CD4-positive, alpha-beta memory T cell (primary cell): Measurements from ENCODE around the gene HMG20B. TPM values are rescaled to one million over a fixed set of nuclear protein-coding genes. Genes with fewer than 3 reads are reported as not detected.

ENCODE experiments used
- CTCF ChIA-PET: fragments of 350-600 bp; sonication (Branson Sonifier 250); formaldehyde crosslinking; loops from one replicate; lab custom pipeline; 2021; ENCODE audit warnings: inconsistent platforms; ENCODE audit not compliant: partially characterized antibody; lab: Charles Lee
- POLR2A ChIA-PET: fragments of 350-600 bp; sonication (Branson Sonifier 250); formaldehyde crosslinking; loops from one replicate; lab custom pipeline; 2021; ENCODE audit not compliant: partially characterized antibody; lab: Charles Lee
- DNase-seq, 5 donors: peaks; one replicate each; pipeline versions ENCODE4 v3.0.0 to v3.0.0-alpha.2; 2020 to 2022; ENCODE audit warnings: mixed read lengths in 1 of 5
- H3K27ac ChIP-seq: one replicate; pipeline ENCODE4 v1.7.0; 2013; ENCODE audit warnings: low read depth, low read length
- H3K27me3 ChIP-seq: 2 replicates; pipeline ENCODE4 v1.7.0; 2013; ENCODE audit warnings: mild to moderate bottlenecking, low read length, moderate library complexity; ENCODE audit not compliant: insufficient read depth
- H3K36me3 ChIP-seq: 2 replicates; pipeline ENCODE4 v1.7.0; 2013; ENCODE audit warnings: mild to moderate bottlenecking, low read length, moderate library complexity; ENCODE audit not compliant: insufficient read depth
- H3K4me1 ChIP-seq: 2 replicates; pipeline ENCODE4 v1.7.0; 2013; ENCODE audit warnings: mild to moderate bottlenecking, low read length, moderate library complexity; ENCODE audit not compliant: insufficient read depth
- H3K4me3 ChIP-seq, 2 donors: one replicate each; pipeline ENCODE4 v1.7.0; 2013; ENCODE audit warnings: low read length in 2 of 2, mild to moderate bottlenecking in 1 of 2
- H3K9me3 ChIP-seq, 2 donors: one replicate each; pipeline ENCODE4 v1.7.0; 2013; ENCODE audit warnings: low read length in 2 of 2, control low read depth in 1 of 2; ENCODE audit not compliant: control insufficient read depth in 1 of 2
- H3K27ac Mint-ChIP-seq, 7 donors: one replicate each; pipeline ENCODE4 v1.8.0; 2020 to 2021; ENCODE audit warnings: mixed read lengths in 7 of 7, mild to moderate bottlenecking in 6 of 7, inconsistent platforms in 3 of 7, moderate library complexity in 3 of 7
- H3K27me3 Mint-ChIP-seq, 2 donors: one replicate each; pipeline ENCODE4 v1.8.0; 2020 to 2021; ENCODE audit warnings: mixed read lengths in 2 of 2
- H3K36me3 Mint-ChIP-seq, 2 donors: one replicate each; pipeline ENCODE4 v1.8.0; 2020 to 2021; ENCODE audit warnings: mixed read lengths in 2 of 2, inconsistent platforms in 1 of 2, mild to moderate bottlenecking in 1 of 2
- H3K4me1 Mint-ChIP-seq, 4 donors: one replicate each; pipeline ENCODE4 v1.8.0; 2020 to 2021; ENCODE audit warnings: mixed read lengths in 4 of 4, mild to moderate bottlenecking in 1 of 4
- H3K4me3 Mint-ChIP-seq, 8 donors: one replicate each; pipeline ENCODE4 v1.8.0; 2020 to 2021; ENCODE audit warnings: mixed read lengths in 8 of 8, mild to moderate bottlenecking in 7 of 8, moderate library complexity in 6 of 8, inconsistent platforms in 3 of 8
- H3K9me3 Mint-ChIP-seq, 8 donors: one replicate each; pipeline ENCODE4 v1.8.0; 2020 to 2021; ENCODE audit warnings: mixed read lengths in 8 of 8, mild to moderate bottlenecking in 5 of 8, inconsistent platforms in 3 of 8, moderate library complexity in 1 of 8
- intact Hi-C: fragments of 100-400 bp; cut with micrococcal nuclease; formaldehyde crosslinking; loops from one replicate; pipeline ENCODE4 v1.15.1; 2023
- polyA plus RNA-seq, 2 donors: library from polyadenylated mRNA; unstranded; fragments of 300-500 nt; fragmentation: Illumina TruSeq; gene quantifications; one replicate each; pipeline ENCODE4 v1.2.3, GENCODE V29; 2021
- total RNA-seq, 2 experiments: library from RNA; stranded (reverse); gene quantifications; one replicate each; pipeline ENCODE4 v1.2.3, GENCODE V29; 2021

Gene HMG20B
- total and polyA plus RNA-seq, 4 experiments from 2014 or later, result 42.4 to 51.6 (median 45.6) TPM

GRCh38 chr19:3544058-3544376 is 28.7 kb upstream of the HMG20B start:
- DNase-seq, result no peak
- POLR2A ChIA-PET, result interaction anchor here (2.6 kb wide), 1 partner anchor 12 kb away, joined by 39 read pairs; the partner anchor contains the start of gene MFSD12

GRCh38 chr19:3544742-3545668 is 27.7 kb upstream of the HMG20B start:
- intact Hi-C loops, result loop anchor here (1.0 to 5.0 kb wide), 4 partner anchors 9 to 162 kb away; partner anchors contain the start of genes GIPC3 and TJP3
- H3K27ac ChIP-seq, result no peak overlapping the region
- H3K4me3 Mint-ChIP-seq, result no peak overlapping the region
- H3K4me1 Mint-ChIP-seq, result peaks cover 5 to 12% (median 9%) of the 10 kb centered on the region in 4 donors
- no peaks in the 10 kb centered on the region for H3K27me3 ChIP-seq
- peaks cover 1 to 19% of the 10 kb centered on the region in 2 donors for H3K36me3 Mint-ChIP-seq
- DNase-seq, result peak; percentile 67 to 80 (median 69)
- no peaks in the 10 kb centered on the region for H3K9me3 ChIP-seq
- peak overlapping the region; percentile 35 to 78 (median 74) for H3K27ac Mint-ChIP-seq
- H3K36me3 ChIP-seq, result peaks cover 9% of the 10 kb centered on the region
- H3K27me3 Mint-ChIP-seq, result no peaks in the 10 kb centered on the region
- no peak overlapping the region for H3K4me3 ChIP-seq
- CTCF ChIA-PET, result interaction anchor here (0.8 to 4.7 kb wide), 14 partner anchors 10 to 82 kb away, joined by 3 to 49 read pairs (median 5); partner anchors contain the start of genes GIPC3 and MFSD12
- POLR2A ChIA-PET, result interaction anchor here (0.8 to 2.6 kb wide), 5 partner anchors 9 to 64 kb away, joined by 3 to 39 read pairs (median 4); partner anchors contain the start of genes FZR1 and MFSD12
- no peaks in the 10 kb centered on the region for H3K9me3 Mint-ChIP-seq
- H3K4me1 ChIP-seq, result peaks cover 7% of the 10 kb centered on the region

More at GRCh38 chr19:3544058-3544376, 28.7 kb upstream of the HMG20B start:
- H3K36me3 Mint-ChIP-seq, result peaks cover 9 to 20% of the 10 kb centered on the region in 2 donors
- intact Hi-C loops, result no loop called here
- no peaks in the 10 kb centered on the region for H3K9me3 Mint-ChIP-seq
- H3K27ac Mint-ChIP-seq, result no peak overlapping the region
- H3K27me3 Mint-ChIP-seq, result no peaks in the 10 kb centered on the region
- no peak overlapping the region for H3K4me3 Mint-ChIP-seq
- no peak overlapping the region for H3K27ac ChIP-seq
- H3K9me3 ChIP-seq, result no peaks in the 10 kb centered on the region
- CTCF ChIA-PET, result interaction anchor here (1.0 to 4.7 kb wide), 3 partner anchors 11 to 83 kb away, joined by 3 to 49 read pairs (median 4); partner anchors contain the start of gene MFSD12
- H3K36me3 ChIP-seq, result peaks cover 9% of the 10 kb centered on the region
- no peaks in the 10 kb centered on the region for H3K27me3 ChIP-seq
- peaks cover 5 to 12% (median 9%) of the 10 kb centered on the region in 4 donors for H3K4me1 Mint-ChIP-seq
- peaks cover 7% of the 10 kb centered on the region for H3K4me1 ChIP-seq
- no peak overlapping the region for H3K4me3 ChIP-seq

GRCh38 chr19:3545669-3546034 is 27.1 kb upstream of the HMG20B start:
- peaks cover 7% of the 10 kb centered on the region for H3K4me1 ChIP-seq
- no peaks in the 10 kb centered on the region for H3K9me3 ChIP-seq
- Mint-ChIP-seq H3K9me3 (no peaks in the 10 kb centered on the region), H3K4me1 (peaks cover 5 to 12% (median 9%) of the 10 kb centered on the region in 4 donors), H3K27ac (peak overlapping the region in 4 of 7 donors; percentile 35 to 75 (median 72)), H3K27me3 (no peaks in the 10 kb centered on the region), H3K4me3 (no peak overlapping the region), H3K36me3 (peaks cover 0 to 19% of the 10 kb centered on the region in 2 donors)
- CTCF ChIA-PET, result interaction anchor here (1.1 to 4.7 kb wide), 12 partner anchors 9 to 73 kb away, joined by 3 to 49 read pairs (median 5); partner anchors contain the start of genes GIPC3 and MFSD12
- H3K27me3 ChIP-seq, result no peaks in the 10 kb centered on the region
- peaks cover 9% of the 10 kb centered on the region for H3K36me3 ChIP-seq
- no peak overlapping the region for H3K4me3 ChIP-seq
- intact Hi-C loops, result loop anchor here (1.0 to 5.0 kb wide), 4 partner anchors 9 to 162 kb away; partner anchors contain the start of genes GIPC3 and TJP3
- no peak for DNase-seq
- H3K27ac ChIP-seq, result no peak overlapping the region
- POLR2A ChIA-PET, result interaction anchor here (0.8 to 2.6 kb wide), 5 partner anchors 9 to 64 kb away, joined by 3 to 39 read pairs (median 4); partner anchors contain the start of genes FZR1 and MFSD12

- peaks cover 0 to 19% of the 10 kb centered on the region in 2 donors for H3K36me3 Mint-ChIP-seq
- ChIA-PET POLR2A (interaction anchor here (0.8 to 2.6 kb wide), 4 partner anchors 9 to 63 kb away, joined by 3 to 39 read pairs (median 6); partner anchors contain the start of genes FZR1 and MFSD12), CTCF (interaction anchor here (0.6 to 4.7 kb wide), 11 partner anchors 9 to 323 kb away, joined by 3 to 49 read pairs (median 4); partner anchors contain the start of genes GIPC3 and MFSD12)
- no peaks in the 10 kb centered on the region for H3K9me3 Mint-ChIP-seq
- H3K4me1 Mint-ChIP-seq, result peaks cover 7 to 12% (median 9%) of the 10 kb centered on the region in 4 donors
- Histone ChIP-seq H3K4me3 (no peak overlapping the region), H3K27me3 (no peaks in the 10 kb centered on the region), H3K9me3 (no peaks in the 10 kb centered on the region), H3K36me3 (peaks cover 9% of the 10 kb centered on the region), H3K4me1 (peaks cover 7% of the 10 kb centered on the region), H3K27ac (no peak overlapping the region)
- peak overlapping the region in 3 of 7 donors; percentile 35 to 75 (median 72) for H3K27ac Mint-ChIP-seq
- intact Hi-C loops, result loop anchor here (5.0 kb wide), 2 partner anchors 41 to 161 kb away; partner anchors contain the start of genes GIPC3 and TJP3
- no peaks in the 10 kb centered on the region for H3K27me3 Mint-ChIP-seq
- no peak overlapping the region for H3K4me3 Mint-ChIP-seq
- DNase-seq, result no peak
Measured at GRCh38 chr19:3546119-3546518, 26.6 kb upstream of the HMG20B start.

GRCh38 chr19:3547301-3547731 is 25.4 kb upstream of the HMG20B start:
- Mint-ChIP-seq H3K27me3 (no peaks in the 10 kb centered on the region), H3K9me3 (no peaks in the 10 kb centered on the region), H3K4me3 (no peak overlapping the region), H3K36me3 (peaks cover 0 to 22% of the 10 kb centered on the region in 2 donors), H3K27ac (peak overlapping the region in 1 of 7 donors; percentile 46), H3K4me1 (peaks cover 9 to 19% (median 12%) of the 10 kb centered on the region in 4 donors)
- Histone ChIP-seq H3K36me3 (peaks cover 9% of the 10 kb centered on the region), H3K4me1 (peaks cover 14% of the 10 kb centered on the region), H3K27ac (no peak overlapping the region), H3K4me3 (no peak overlapping the region), H3K9me3 (no peaks in the 10 kb centered on the region), H3K27me3 (no peaks in the 10 kb centered on the region)
- intact Hi-C loops, result loop anchor here (5.0 kb wide), 2 partner anchors 40 to 160 kb away; partner anchors contain the start of genes GIPC3 and TJP3
- DNase-seq, result no peak
- ChIA-PET CTCF (interaction anchor here (2.3 to 4.7 kb wide), 3 partner anchors 8 to 72 kb away, joined by 7 to 49 read pairs (median 12); partner anchors contain the start of genes GIPC3 and MFSD12), POLR2A (interaction anchor here (1.5 to 3.2 kb wide), 3 partner anchors 9 to 27 kb away, joined by 3 to 12 read pairs (median 6); partner anchors contain the start of genes MFSD12 and TEKTIP1)

GRCh38 chr19:3547767-3548282 is 24.9 kb upstream of the HMG20B start:
- Mint-ChIP-seq H3K4me1 (peaks cover 9 to 19% (median 14%) of the 10 kb centered on the region in 4 donors), H3K4me3 (no peak overlapping the region), H3K27me3 (no peaks in the 10 kb centered on the region), H3K9me3 (no peaks in the 10 kb centered on the region), H3K36me3 (peaks cover 0 to 22% of the 10 kb centered on the region in 2 donors), H3K27ac (peak overlapping the region in 1 of 7 donors; percentile 46)
- H3K27ac ChIP-seq, result no peak overlapping the region
- H3K36me3 ChIP-seq, result peaks cover 9% of the 10 kb centered on the region
- H3K9me3 ChIP-seq, result no peaks in the 10 kb centered on the region
- CTCF ChIA-PET, result interaction anchor here (4.7 kb wide), 1 partner anchor 8 kb away, joined by 49 read pairs; the partner anchor contains the start of gene MFSD12
- H3K27me3 ChIP-seq, result no peaks in the 10 kb centered on the region
- POLR2A ChIA-PET, result interaction anchor here (1.5 to 3.2 kb wide), 3 partner anchors 9 to 26 kb away, joined by 3 to 12 read pairs (median 6); partner anchors contain the start of genes MFSD12 and TEKTIP1
- intact Hi-C loops, result loop anchor here (5.0 kb wide), 2 partner anchors 39 to 159 kb away; partner anchors contain the start of genes GIPC3 and TJP3
- H3K4me3 ChIP-seq, result no peak overlapping the region
- peaks cover 18% of the 10 kb centered on the region for H3K4me1 ChIP-seq
- DNase-seq, result no peak
